ENCODE results near the gene SLCO2A1.

DNA sequence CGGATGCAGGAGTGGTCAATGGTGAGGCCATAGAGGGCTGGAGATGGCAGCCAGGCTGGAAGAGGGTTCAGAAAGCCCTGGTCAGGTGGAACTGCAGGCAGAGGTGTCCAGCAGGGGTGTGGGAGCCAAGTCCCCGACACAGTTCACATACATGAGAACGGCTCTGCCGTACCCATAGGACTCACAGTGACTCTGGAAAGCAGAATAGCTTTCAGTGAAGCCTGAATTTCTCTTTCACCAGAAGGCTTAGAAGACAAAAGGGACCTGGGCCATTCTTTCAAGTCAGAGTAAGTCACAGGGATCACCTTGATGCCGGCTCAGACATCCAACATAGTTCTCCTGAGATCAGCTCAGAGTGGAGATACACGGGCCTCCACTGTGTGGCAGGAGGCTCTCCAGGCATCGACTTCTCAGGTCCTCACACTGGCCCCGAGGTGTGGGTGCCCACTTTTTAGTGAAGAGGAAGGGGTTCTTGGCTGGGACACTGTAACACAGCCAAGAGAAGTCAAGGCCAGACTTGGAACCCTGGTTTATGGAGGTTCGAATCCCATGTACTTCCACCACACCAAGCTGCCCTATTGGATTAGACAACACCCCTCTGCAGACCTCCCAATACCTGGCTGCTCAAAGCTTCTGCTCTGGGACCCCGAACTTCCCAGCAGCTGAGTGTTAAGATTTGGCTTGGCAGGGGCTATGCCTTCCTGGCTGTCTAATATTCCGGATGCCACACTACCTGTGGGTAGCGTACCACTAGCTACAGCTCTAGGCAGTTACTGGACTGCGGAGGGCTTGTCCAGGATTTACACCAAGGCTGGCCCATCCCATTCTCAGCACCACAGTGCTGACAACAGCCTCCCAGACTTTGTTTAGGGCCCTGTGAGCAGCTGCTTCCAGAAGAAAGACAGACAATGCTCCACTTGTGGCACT lies 93.6 kb downstream of the SLCO2A1 start:
- TF ChIP-seq HDGF (IDR thresholded peaks at IDR 0.05; ENCODE audit: borderline replicate concordance): no peak
- TF ChIP-seq ELF4 (IDR thresholded peaks at IDR 0.05): no peak
- TF ChIP-seq TARDBP (IDR thresholded peaks at IDR 0.05): no peak
- no peak for TF ChIP-seq SP1 (IDR thresholded peaks at IDR 0.05)

Data from HEK293T (cell line).